GM23338 (cell line): ENCODE data around the gene CHRM5. TPM values are rescaled to one million over a fixed set of nuclear protein-coding genes. Genes with fewer than 3 reads are reported as not detected.

Experiments used
- ATAC-seq: fragments of 200-7000 bp; cut with Tn5 transposase; 3 replicates; pipeline ENCODE4 v1.9.1; 2020
- DNase-seq: peaks from one replicate; pipeline ENCODE4 v3.0.0-alpha.2; 2015; ENCODE audit warnings: low spot score
- H2AFZ ChIP-seq: fragments of 200-600 bp; sonication (generic); 2 replicates; pipeline ENCODE4 v1.8.0; 2016; ENCODE audit warnings: antibody characterized with exemption, mild to moderate bottlenecking, moderate library complexity
- H3F3A ChIP-seq: fragments of 200-600 bp; sonication (generic); replicated peaks from 2 replicates; pipeline ENCODE4 v1.8.0; 2017; ENCODE audit warnings: antibody characterized with exemption, mixed run types, low read depth
- H3K27ac ChIP-seq: fragments of 200-600 bp; sonication (generic); 2 replicates; pipeline ENCODE4 v1.6.1; 2016; ENCODE audit warnings: low read depth
- H3K27me3 ChIP-seq: fragments of 200-600 bp; sonication (generic); 2 replicates; pipeline ENCODE4 v1.8.0; 2016; ENCODE audit warnings: mild to moderate bottlenecking, mixed run types, moderate library complexity; ENCODE audit not compliant: insufficient read depth
- H3K36me3 ChIP-seq: fragments of 200-600 bp; sonication (generic); 2 replicates; pipeline ENCODE4 v1.8.0; 2016; ENCODE audit warnings: mild to moderate bottlenecking; ENCODE audit not compliant: insufficient read depth
- H3K4me1 ChIP-seq: fragments of 200-600 bp; sonication (generic); 2 replicates; pipeline ENCODE4 v1.8.0; 2016; ENCODE audit warnings: mild to moderate bottlenecking, moderate library complexity; ENCODE audit not compliant: insufficient read depth
- H3K4me2 ChIP-seq: fragments of 200-600 bp; sonication (generic); 2 replicates; pipeline ENCODE4 v1.7.1; 2017; ENCODE audit warnings: mixed run types
- H3K4me3 ChIP-seq: fragments of 200-600 bp; sonication (generic); 2 replicates; pipeline ENCODE4 v1.6.1; 2016; ENCODE audit warnings: mixed run types
- H3K79me2 ChIP-seq: fragments of 200-600 bp; sonication (generic); replicated peaks from 2 replicates; pipeline ENCODE4 v1.8.0; 2017; ENCODE audit warnings: mild to moderate bottlenecking; ENCODE audit not compliant: insufficient read depth
- H3K9me2 ChIP-seq: fragments of 200-600 bp; sonication (generic); 2 replicates; pipeline ENCODE4 v1.8.0; 2017; ENCODE audit not compliant: insufficient read depth
- H4K20me1 ChIP-seq: fragments of 200-600 bp; sonication (generic); replicated peaks from 2 replicates; pipeline ENCODE4 v1.8.0; 2017; ENCODE audit warnings: mild to moderate bottlenecking; ENCODE audit not compliant: insufficient read depth
- H3K27ac Mint-ChIP-seq: 2 replicates; pipeline ENCODE4 v1.8.0; 2020; ENCODE audit warnings: inconsistent platforms, mild to moderate bottlenecking, moderate library complexity, mixed read lengths
- H3K27me3 Mint-ChIP-seq: 3 replicates; pipeline ENCODE4 v1.8.0; 2022; ENCODE audit warnings: low read depth, mild to moderate bottlenecking, moderate library complexity, mixed read lengths, inconsistent platforms; ENCODE audit not compliant: insufficient read depth, poor library complexity
- H3K36me3 Mint-ChIP-seq: 3 replicates; pipeline ENCODE4 v1.8.0; 2021; ENCODE audit warnings: low read depth, mild to moderate bottlenecking, inconsistent platforms, moderate library complexity, mixed read lengths
- H3K4me1 Mint-ChIP-seq: 3 replicates; pipeline ENCODE4 v1.8.0; 2020; ENCODE audit warnings: mild to moderate bottlenecking, inconsistent platforms, mixed read lengths
- H3K4me3 Mint-ChIP-seq: 3 replicates; pipeline ENCODE4 v1.8.0; 2021; ENCODE audit warnings: moderate library complexity, mild to moderate bottlenecking, inconsistent platforms, mixed read lengths
- H3K9me3 Mint-ChIP-seq: 3 replicates; pipeline ENCODE4 v1.8.0; 2020; ENCODE audit warnings: moderate library complexity, mild to moderate bottlenecking, inconsistent platforms, mixed read lengths
- CREB1 ChIP-seq: fragments of 250-450 bp; sonication (Bioruptor Pico); IDR thresholded peaks from 2 replicates; pipeline ENCODE4 v1.5.0; 2020; ENCODE audit warnings: low read depth, mild to moderate bottlenecking, moderate library complexity
- ETS1 ChIP-seq: IDR thresholded peaks from 2 replicates; pipeline ENCODE4 v1.6.1; 2016; ENCODE audit warnings: antibody characterized with exemption
- EZH2 ChIP-seq: fragments of 200-600 bp; sonication (generic); IDR thresholded peaks from one replicate; pipeline ENCODE4 v1.8.0; 2017; ENCODE audit warnings: antibody characterized with exemption, mild to moderate bottlenecking, low read depth; ENCODE audit not compliant: unreplicated experiment
- EZH2phosphoT487 ChIP-seq: fragments of 200-600 bp; sonication (generic); IDR thresholded peaks from one replicate; pipeline ENCODE4 v1.8.1; 2018; ENCODE audit warnings: antibody characterized with exemption; ENCODE audit not compliant: unreplicated experiment
- JUNB ChIP-seq: IDR thresholded peaks from one replicate; pipeline ENCODE4 v1.6.1; 2016; ENCODE audit warnings: antibody characterized with exemption; ENCODE audit not compliant: unreplicated experiment
- NANOG ChIP-seq: IDR thresholded peaks from 2 replicates; pipeline ENCODE4 v1.6.1; 2016; ENCODE audit warnings: antibody characterized with exemption, borderline replicate concordance
- POLR2AphosphoS5 ChIP-seq: IDR thresholded peaks from 2 replicates; pipeline ENCODE4 v1.6.1; 2016; ENCODE audit warnings: antibody characterized with exemption, low read depth
- REST ChIP-seq: IDR thresholded peaks from one replicate; pipeline ENCODE4 v1.6.1; 2018; ENCODE audit warnings: antibody characterized with exemption; ENCODE audit not compliant: unreplicated experiment
- STAT1 ChIP-seq: IDR thresholded peaks from one replicate; pipeline ENCODE4 v1.6.1; 2016; ENCODE audit warnings: antibody characterized with exemption; ENCODE audit not compliant: unreplicated experiment
- ZNF114 ChIP-seq: fragments of 250-450 bp; sonication (Bioruptor Pico); IDR thresholded peaks from 2 replicates; pipeline ENCODE4 v1.5.0; 2020; ENCODE audit warnings: mild to moderate bottlenecking, moderate library complexity
- ZNF331 ChIP-seq: fragments of 250-450 bp; sonication (Bioruptor Pico); IDR thresholded peaks from 2 replicates; pipeline ENCODE4 v1.5.0; 2020; ENCODE audit warnings: low read depth, mild to moderate bottlenecking, moderate library complexity
- ZNF462 ChIP-seq: fragments of 250-450 bp; sonication (Bioruptor Pico); IDR thresholded peaks from 2 replicates; pipeline ENCODE4 v1.5.0; 2020; ENCODE audit warnings: mild to moderate bottlenecking, moderate library complexity
- polyA plus RNA-seq: library from polyadenylated mRNA; unstranded; fragments of >200 nt; fragmentation: Nextera tagmentation; extraction: Ambion mirVana; gene quantifications from 2 replicates; pipeline ENCODE4 v1.2.1, GENCODE V29; 2016
- total RNA-seq: library from RNA; depleted of rRNA; stranded (reverse); fragments of >200 nt; shearing (Covaris generic); gene quantifications from 2 replicates; pipeline ENCODE4 v1.2.3, GENCODE V29; 2014

The CHRM5 gene
- total and polyA plus RNA-seq, 2 experiments from 2014 or later, result not detected

GRCh38 chr15:33956397-33956796, 11.9 kb upstream of the CHRM5 start (continued):
- TF ChIP-seq EZH2phosphoT487 (no peak), ETS1 (no peak)

DNA sequence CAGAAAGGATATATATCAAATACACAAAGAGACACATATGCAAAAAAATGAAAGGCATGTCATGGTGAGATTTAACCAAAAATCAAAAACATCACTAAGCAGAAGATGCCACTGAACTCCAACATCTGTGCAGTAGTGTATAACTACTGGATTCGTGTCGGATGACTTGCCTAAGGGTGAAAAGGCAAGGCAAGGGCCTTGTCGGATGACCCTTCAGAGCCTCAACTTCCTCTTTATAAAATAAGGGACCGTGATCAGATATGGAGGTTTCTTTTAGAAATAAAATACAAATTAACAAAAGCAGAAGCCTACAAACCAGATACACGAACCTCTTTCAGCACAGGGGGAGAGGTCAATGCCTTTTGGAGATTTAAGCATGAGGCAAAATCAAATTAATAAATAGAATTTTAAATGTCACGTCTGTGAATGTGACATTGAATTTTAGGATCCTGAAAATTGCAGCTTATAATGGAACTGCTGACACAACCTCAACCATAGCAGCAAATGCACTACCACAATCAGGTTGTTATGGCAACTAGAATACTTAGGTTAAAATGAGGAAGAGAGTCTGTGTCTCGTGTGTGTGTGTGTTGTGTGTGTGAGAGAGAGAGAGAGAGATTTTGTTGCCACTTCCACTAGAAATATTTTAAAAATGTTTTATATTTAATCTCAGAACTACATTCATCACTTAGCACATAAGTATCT, 8.3 kb upstream of the CHRM5 start:
- Histone ChIP-seq H3K4me3 (no peak overlapping the region), H3K4me2 (no peak overlapping the region), H3K27me3 (no peaks in the 10 kb centered on the region), H3K4me1 (no peaks in the 10 kb centered on the region), H3K36me3 (no peaks in the 10 kb centered on the region), H3K9me2 (no peaks in the 10 kb centered on the region), H3K27ac (no peak overlapping the region), H3K79me2 (no peaks in the 10 kb centered on the region), H4K20me1 (0 out of 2 replicates have a peak, but pooled peaks cover 2% of the 10 kb centered on the region), H3F3A (no peaks in the 10 kb centered on the region), H2AFZ (no peak overlapping the region)
- Mint-ChIP-seq H3K4me1 (no peaks in the 10 kb centered on the region; the same call in 2 of the 3 replicates), H3K27me3 (no peaks in the 10 kb centered on the region), H3K9me3 (no peaks in the 10 kb centered on the region), H3K4me3 (no peak overlapping the region), H3K36me3 (no peaks in the 10 kb centered on the region), H3K27ac (no peak overlapping the region)
- DNase-seq (no peak), ATAC-seq (no peak)
- TF ChIP-seq POLR2AphosphoS5 (no peak), ZNF114 (CRISPR knock-in tag) (no peak), REST (no peak), STAT1 (no peak), CREB1 (no peak), EZH2phosphoT487 (no peak), NANOG (no peak), ZNF462 (no peak), ETS1 (no peak), ZNF331 (no peak), JUNB (no peak), EZH2 (no peak)
